Measurements from ENCODE around the gene PAX5.

PAX5 gene

GRCh38 chr9:36897019-36897418, 137.0 kb downstream of the PAX5 start:
- DNase-seq (ENCODE audit: low spot score), result no peak
- no peak for TF ChIP-seq CTCF (IDR thresholded peaks at IDR 0.05; ENCODE audit: extremely low read depth, insufficient read depth, missing control alignments)
- in situ Hi-C loops (cut with MboI; ENCODE audit: low pct_unique_long_range_greater_than_20kb, low sequenced_read_pairs, unreplicated experiment), result no loop called here

GRCh38 chr9:36896296-36896695, 137.8 kb downstream of the PAX5 start:
- in situ Hi-C loops (cut with MboI; ENCODE audit: low pct_unique_long_range_greater_than_20kb, low sequenced_read_pairs, unreplicated experiment), result no loop called here
- no peak for TF ChIP-seq CTCF (IDR thresholded peaks at IDR 0.05; ENCODE audit: extremely low read depth, insufficient read depth, missing control alignments)
- no peak for DNase-seq (ENCODE audit: low spot score)

GRCh38 chr9:36895744-36896260, 138.3 kb downstream of the PAX5 start:
- no peak for TF ChIP-seq CTCF (IDR thresholded peaks at IDR 0.05; ENCODE audit: extremely low read depth, insufficient read depth, missing control alignments)
- DNase-seq (ENCODE audit: low spot score), result no peak
- in situ Hi-C loops (cut with MboI; ENCODE audit: low pct_unique_long_range_greater_than_20kb, low sequenced_read_pairs, unreplicated experiment), result no loop called here

- in situ Hi-C loops (cut with MboI; ENCODE audit: low pct_unique_long_range_greater_than_20kb, low sequenced_read_pairs, unreplicated experiment), result no loop called here
- no peak for TF ChIP-seq CTCF (IDR thresholded peaks at IDR 0.05; ENCODE audit: extremely low read depth, insufficient read depth, missing control alignments)
Observed at GRCh38 chr9:36894695-36895310, 139.3 kb downstream of the PAX5 start.

GRCh38 chr9:36893911-36894310, 140.2 kb downstream of the PAX5 start:
- no peak for TF ChIP-seq CTCF (IDR thresholded peaks at IDR 0.05; ENCODE audit: extremely low read depth, insufficient read depth, missing control alignments)
- no peak for DNase-seq (ENCODE audit: low spot score)
- in situ Hi-C loops (cut with MboI; ENCODE audit: low pct_unique_long_range_greater_than_20kb, low sequenced_read_pairs, unreplicated experiment), result no loop called here

More at GRCh38 chr9:36894695-36895310, 139.3 kb downstream of the PAX5 start:
- no peak for DNase-seq (ENCODE audit: low spot score)

GRCh38 chr9:36893184-36893583, 140.9 kb downstream of the PAX5 start:
- TF ChIP-seq CTCF (IDR thresholded peaks at IDR 0.05; ENCODE audit: extremely low read depth, insufficient read depth, missing control alignments), result no peak
- DNase-seq (ENCODE audit: low spot score), result no peak
- in situ Hi-C loops (cut with MboI; ENCODE audit: low pct_unique_long_range_greater_than_20kb, low sequenced_read_pairs, unreplicated experiment), result no loop called here

Data from GM13977 (cell line).